H9 (cell line): ENCODE results near the gene YEATS4. TPM values are rescaled to one million over a fixed set of nuclear protein-coding genes. Genes with fewer than 3 reads are reported as not detected.

Experiments
- DNase-seq: peaks from one replicate; pipeline ENCODE4 v3.0.0-alpha.2; 2017
- H2AFZ ChIP-seq: one replicate; pipeline ENCODE4 v1.6.1; 2013; ENCODE audit warnings: mild to moderate bottlenecking, low read length, control low read depth, moderate library complexity
- H2AK5ac ChIP-seq: 2 replicates; pipeline ENCODE4 v1.6.1; 2013; ENCODE audit warnings: low read length, control low read depth, mixed read lengths; ENCODE audit not compliant: insufficient read length
- H2BK120ac ChIP-seq: one replicate; pipeline ENCODE4 v1.6.1; 2013; ENCODE audit warnings: low read depth, mild to moderate bottlenecking, low read length, control low read depth, inconsistent platforms; ENCODE audit not compliant: poor library complexity, severe bottlenecking
- H2BK12ac ChIP-seq: 2 replicates; pipeline ENCODE4 v1.6.1; 2013; ENCODE audit warnings: low read length, control low read depth, mixed read lengths, low read depth; ENCODE audit not compliant: insufficient read length
- H2BK15ac ChIP-seq: 2 replicates; pipeline ENCODE4 v1.6.1; 2013; ENCODE audit warnings: low read depth, low read length, control low read depth
- H2BK20ac ChIP-seq: one replicate; pipeline ENCODE4 v1.6.1; 2013; ENCODE audit warnings: low read depth, mild to moderate bottlenecking, low read length, control low read depth, inconsistent platforms; ENCODE audit not compliant: poor library complexity, severe bottlenecking
- H2BK5ac ChIP-seq: 2 replicates; pipeline ENCODE4 v1.6.1; 2013; ENCODE audit warnings: low read length, control low read depth, mixed read lengths; ENCODE audit not compliant: insufficient read length
- H3K14ac ChIP-seq: 2 replicates; pipeline ENCODE4 v1.6.1; 2013; ENCODE audit warnings: low read length, control low read depth; ENCODE audit not compliant: insufficient read depth
- H3K18ac ChIP-seq: 2 replicates; pipeline ENCODE4 v1.6.1; 2013; ENCODE audit warnings: low read depth, mild to moderate bottlenecking, mixed read lengths, low read length, control low read depth; ENCODE audit not compliant: insufficient read length
- H3K23ac ChIP-seq: 2 replicates; pipeline ENCODE4 v1.6.1; 2013; ENCODE audit warnings: low read length, control low read depth, mixed read lengths, low read depth; ENCODE audit not compliant: insufficient read length
- H3K23me2 ChIP-seq: 2 replicates; pipeline ENCODE4 v1.6.1; 2013; ENCODE audit warnings: low read depth, mild to moderate bottlenecking, mixed read lengths, low read length, control low read depth; ENCODE audit not compliant: insufficient read length, poor library complexity, severe bottlenecking
- H3K27ac ChIP-seq: 2 replicates; pipeline ENCODE4 v1.5.1; 2013; ENCODE audit warnings: low read length, control low read depth, mixed read lengths, low read depth; ENCODE audit not compliant: insufficient read length
- H3K27me3 ChIP-seq: 2 replicates; pipeline ENCODE4 v1.6.1; 2013; ENCODE audit warnings: low read length, control low read depth, inconsistent platforms; ENCODE audit not compliant: insufficient read depth
- H3K4ac ChIP-seq: 2 replicates; pipeline ENCODE4 v1.6.1; 2013; ENCODE audit warnings: low read depth, mild to moderate bottlenecking, control low read depth, inconsistent platforms, low read length, moderate library complexity
- H3K4me1 ChIP-seq: 2 replicates; pipeline ENCODE4 v1.6.1; 2013; ENCODE audit warnings: low read length, control low read depth, inconsistent platforms; ENCODE audit not compliant: insufficient read depth
- H3K4me2 ChIP-seq: 2 replicates; pipeline ENCODE4 v1.6.1; 2013; ENCODE audit warnings: low read length, control low read depth, mixed read lengths; ENCODE audit not compliant: insufficient read length, insufficient read depth
- H3K56ac ChIP-seq: 2 replicates; pipeline ENCODE4 v1.6.1; 2013; ENCODE audit warnings: low read depth, mild to moderate bottlenecking, mixed read lengths, low read length, control low read depth; ENCODE audit not compliant: insufficient read length
- H3K79me1 ChIP-seq: 2 replicates; pipeline ENCODE4 v1.6.1; 2013; ENCODE audit warnings: low read depth, mild to moderate bottlenecking, moderate library complexity, low read length, control low read depth, inconsistent platforms; ENCODE audit not compliant: insufficient read depth, poor library complexity, severe bottlenecking
- H3K79me2 ChIP-seq: 2 replicates; pipeline ENCODE4 v1.6.1; 2013; ENCODE audit warnings: low read length, control low read depth, inconsistent platforms; ENCODE audit not compliant: insufficient read depth
- H3K9ac ChIP-seq: 2 replicates; pipeline ENCODE4 v1.6.1; 2013; ENCODE audit warnings: low read length, control low read depth, mixed read lengths; ENCODE audit not compliant: insufficient read length; ENCODE audit errors: extremely low read depth
- H3K9me3 ChIP-seq: one replicate; pipeline ENCODE4 v1.6.1; 2013; ENCODE audit warnings: low read depth, low read length, inconsistent platforms; ENCODE audit not compliant: control insufficient read depth
- H3T11ph ChIP-seq: one replicate; pipeline ENCODE4 v1.6.1; 2013; ENCODE audit warnings: mild to moderate bottlenecking, low read length, control low read depth, inconsistent platforms
- H4K20me1 ChIP-seq: one replicate; pipeline ENCODE4 v1.6.1; 2013; ENCODE audit not compliant: control insufficient read depth, insufficient read length, insufficient read depth
- H4K5ac ChIP-seq: 2 replicates; pipeline ENCODE4 v1.6.1; 2013; ENCODE audit warnings: low read depth, mild to moderate bottlenecking, mixed read lengths, low read length, control low read depth; ENCODE audit not compliant: insufficient read length
- H4K8ac ChIP-seq: replicated peaks from 2 replicates; pipeline ENCODE4 v1.6.1; 2013; ENCODE audit warnings: low read length, control low read depth, mixed read lengths, low read depth; ENCODE audit not compliant: insufficient read length
- H4K91ac ChIP-seq: 2 replicates; pipeline ENCODE4 v1.6.1; 2013; ENCODE audit warnings: low read depth, mild to moderate bottlenecking, moderate library complexity, mixed read lengths, low read length, control low read depth; ENCODE audit not compliant: insufficient read length
- H3K27ac Mint-ChIP-seq, 3 experiments: 2 replicates in 2 of 3; 3 replicates in 1 of 3; pipeline ENCODE4 v1.8.0; 2020 to 2021; ENCODE audit warnings: mixed read lengths in 3 of 3, mild to moderate bottlenecking in 1 of 3, moderate library complexity in 1 of 3
- H3K27me3 Mint-ChIP-seq: 2 replicates; pipeline ENCODE4 v1.8.0; 2021; ENCODE audit warnings: low read depth, mild to moderate bottlenecking, moderate library complexity, mixed read lengths
- H3K36me3 Mint-ChIP-seq, 3 experiments: 2 replicates in 2 of 3; 3 replicates in 1 of 3; pipeline ENCODE4 v1.8.0; 2020 to 2021; ENCODE audit warnings: low read depth in 3 of 3, mixed read lengths in 3 of 3; ENCODE audit not compliant: insufficient read depth in 1 of 3
- H3K4me1 Mint-ChIP-seq, 2 experiments: 2 replicates each; pipeline ENCODE4 v1.8.0; 2020; ENCODE audit warnings: mixed read lengths in 2 of 2
- H3K4me3 Mint-ChIP-seq, 2 experiments: 2 replicates in 1 of 2; 3 replicates in 1 of 2; pipeline ENCODE4 v1.8.0; 2020 to 2021; ENCODE audit warnings: mild to moderate bottlenecking in 2 of 2, mixed read lengths in 2 of 2, moderate library complexity in 1 of 2
- H3K9me3 Mint-ChIP-seq, 2 experiments: 2 replicates in 1 of 2; 3 replicates in 1 of 2; pipeline ENCODE4 v1.8.0; 2020; ENCODE audit warnings: mild to moderate bottlenecking in 2 of 2, mixed read lengths in 2 of 2, moderate library complexity in 1 of 2
- WGBS: extraction: QIAGEN DNeasy Blood & Tissue Kit; methylation state at CpG from one replicate; pipeline ENCODE4 v1.1.7; 2013; ENCODE audit warnings: missing lambda C conversion rate, low lambda C conversion rate, mixed read lengths; ENCODE audit not compliant: insufficient read length; ENCODE audit errors: extremely low coverage; 5-methylcytosine and 5-hydroxymethylcytosine counted together
- total RNA-seq: library from RNA; stranded (reverse); gene quantifications from 2 replicates; pipeline ENCODE4 v1.2.1, GENCODE V29; 2021
- TF ChIP-seq, protein P1 (sequence below): fragments of 200-600 bp; sonication (generic); conservative IDR thresholded peaks from 3 replicates; pipeline ENCODE4 v1.8.0; 2021; ENCODE audit warnings: antibody characterized with exemption, mild to moderate bottlenecking

YEATS4 gene
- total RNA-seq, 1 experiment from 2014 or later: 35.6 TPM

DNA sequence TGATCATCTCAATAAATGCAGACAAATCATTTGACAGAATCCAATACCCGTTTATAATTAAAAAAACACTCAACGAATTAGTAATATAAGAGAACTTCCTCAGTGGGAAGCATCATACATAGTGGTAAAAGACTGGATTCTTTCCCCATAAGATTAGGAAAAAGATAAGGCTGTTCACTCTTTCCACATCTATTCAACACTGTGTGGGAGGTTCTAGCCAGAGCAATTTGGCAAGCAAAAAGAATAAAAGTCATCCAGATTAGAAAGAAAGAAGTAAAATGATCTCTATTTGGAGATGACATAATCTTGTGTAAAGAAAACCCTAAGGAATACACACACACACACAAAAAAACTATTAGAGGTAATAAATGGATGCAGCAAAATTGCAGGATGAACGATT, 38.4 kb downstream of the YEATS4 start:
- Histone ChIP-seq H2BK15ac (no peak overlapping the region), H3K56ac (no peak overlapping the region), H3K9me3 (no peaks in the 10 kb centered on the region), H2AFZ (no peak overlapping the region), H3K4me2 (no peak overlapping the region), H2BK120ac (no peak overlapping the region), H3K27ac (no peak overlapping the region), H3K27me3 (no peaks in the 10 kb centered on the region), H3K4me1 (no peaks in the 10 kb centered on the region), H4K5ac (no peak overlapping the region), H3K18ac (no peak overlapping the region), H2BK12ac (no peak overlapping the region), H2BK20ac (no peak overlapping the region), H4K20me1 (no peaks in the 10 kb centered on the region), H4K91ac (no peak overlapping the region), H3K79me1 (no peaks in the 10 kb centered on the region), H2BK5ac (no peak overlapping the region), H3K79me2 (no peaks in the 10 kb centered on the region), H2AK5ac (no peak overlapping the region), H4K8ac (no peak overlapping the region), H3K4ac (no peak overlapping the region), H3K9ac (no peak overlapping the region), H3T11ph (no peak overlapping the region), H3K23ac (no peak overlapping the region), H3K23me2 (no peaks in the 10 kb centered on the region), H3K14ac (no peak overlapping the region)
- Mint-ChIP-seq H3K9me3 (peaks cover 0 to 4% of the 10 kb centered on the region in 2 experiments; a peak in 2 of 5 replicates), H3K36me3 (peaks cover 8 to 17% (median 10%) of the 10 kb centered on the region in 3 experiments; a peak in 5 of 7 replicates), H3K27ac (no peak overlapping the region), H3K4me1 (no peaks in the 10 kb centered on the region), H3K27me3 (no peaks in the 10 kb centered on the region), H3K4me3 (no peak overlapping the region)
- no CpG with 5 or more reads among the region's 3 CpGs for WGBS
- DNase-seq: no peak
- TF ChIP-seq, protein P1, sequence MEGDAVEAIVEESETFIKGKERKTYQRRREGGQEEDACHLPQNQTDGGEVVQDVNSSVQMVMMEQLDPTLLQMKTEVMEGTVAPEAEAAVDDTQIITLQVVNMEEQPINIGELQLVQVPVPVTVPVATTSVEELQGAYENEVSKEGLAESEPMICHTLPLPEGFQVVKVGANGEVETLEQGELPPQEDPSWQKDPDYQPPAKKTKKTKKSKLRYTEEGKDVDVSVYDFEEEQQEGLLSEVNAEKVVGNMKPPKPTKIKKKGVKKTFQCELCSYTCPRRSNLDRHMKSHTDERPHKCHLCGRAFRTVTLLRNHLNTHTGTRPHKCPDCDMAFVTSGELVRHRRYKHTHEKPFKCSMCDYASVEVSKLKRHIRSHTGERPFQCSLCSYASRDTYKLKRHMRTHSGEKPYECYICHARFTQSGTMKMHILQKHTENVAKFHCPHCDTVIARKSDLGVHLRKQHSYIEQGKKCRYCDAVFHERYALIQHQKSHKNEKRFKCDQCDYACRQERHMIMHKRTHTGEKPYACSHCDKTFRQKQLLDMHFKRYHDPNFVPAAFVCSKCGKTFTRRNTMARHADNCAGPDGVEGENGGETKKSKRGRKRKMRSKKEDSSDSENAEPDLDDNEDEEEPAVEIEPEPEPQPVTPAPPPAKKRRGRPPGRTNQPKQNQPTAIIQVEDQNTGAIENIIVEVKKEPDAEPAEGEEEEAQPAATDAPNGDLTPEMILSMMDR: no peak
